Brain microvascular endothelial cell (primary cell): ENCODE results near the gene PACRG.

Experiments
- DNase-seq: peaks from one replicate; pipeline ENCODE4 v3.0.0-alpha.2; 2020
- H3K27ac ChIP-seq: fragments of 250-450 bp; sonication (Bioruptor Pico); 2 replicates; pipeline ENCODE4 v1.5.1; 2020; ENCODE audit warnings: mild to moderate bottlenecking, moderate library complexity
- H3K27me3 ChIP-seq: fragments of 250-450 bp; sonication (Bioruptor Pico); replicated peaks from 2 replicates; pipeline ENCODE4 v1.5.1; 2020; ENCODE audit warnings: mild to moderate bottlenecking
- H3K36me3 ChIP-seq: fragments of 250-450 bp; sonication (Bioruptor Pico); replicated peaks from 2 replicates; pipeline ENCODE4 v1.5.1; 2020; ENCODE audit warnings: mild to moderate bottlenecking
- H3K4me3 ChIP-seq: 2 replicates; pipeline ENCODE4 v1.5.1; 2011; ENCODE audit warnings: low read depth, mild to moderate bottlenecking, control low read depth, low read length, moderate library complexity
- in situ Hi-C: cut with HindIII; loops from 2 replicates; pipeline ENCODE4 v1.10.0; 2017; ENCODE audit warnings: low sequenced_read_pairs, low pct_ligation_motif_present
- TF ChIP-seq, protein P1 (sequence below): IDR thresholded peaks from 2 replicates; pipeline ENCODE4 v1.5.1; 2011; ENCODE audit warnings: low read depth, mild to moderate bottlenecking, moderate library complexity, low read length, control low read depth, inconsistent platforms; ENCODE audit errors: missing control alignments

Gene PACRG

DNA sequence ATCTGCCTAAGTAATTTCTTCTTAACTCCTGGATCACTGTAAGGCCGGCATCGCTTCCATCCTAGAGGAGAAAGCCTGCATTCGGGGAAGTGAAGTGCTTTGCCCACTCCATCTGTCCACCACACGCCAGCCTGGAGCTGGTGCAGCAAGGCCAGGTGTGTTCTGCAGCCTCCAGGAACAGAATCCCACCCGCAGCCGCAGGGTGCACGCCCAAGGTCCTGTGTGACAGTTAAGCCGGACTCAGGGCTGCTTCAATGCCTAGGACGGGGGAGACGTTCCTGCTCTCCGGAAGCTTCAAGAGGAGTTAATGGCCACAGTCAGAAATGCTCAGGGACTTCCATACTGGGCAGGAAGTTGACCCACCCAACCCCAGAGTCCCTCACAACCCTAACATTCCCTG lies 600.6 kb downstream of the PACRG start:
- Histone ChIP-seq H3K27ac (no peak overlapping the region), H3K4me3 (no peak overlapping the region), H3K36me3 (no peaks in the 10 kb centered on the region), H3K27me3 (no peaks in the 10 kb centered on the region)
- TF ChIP-seq, protein P1, sequence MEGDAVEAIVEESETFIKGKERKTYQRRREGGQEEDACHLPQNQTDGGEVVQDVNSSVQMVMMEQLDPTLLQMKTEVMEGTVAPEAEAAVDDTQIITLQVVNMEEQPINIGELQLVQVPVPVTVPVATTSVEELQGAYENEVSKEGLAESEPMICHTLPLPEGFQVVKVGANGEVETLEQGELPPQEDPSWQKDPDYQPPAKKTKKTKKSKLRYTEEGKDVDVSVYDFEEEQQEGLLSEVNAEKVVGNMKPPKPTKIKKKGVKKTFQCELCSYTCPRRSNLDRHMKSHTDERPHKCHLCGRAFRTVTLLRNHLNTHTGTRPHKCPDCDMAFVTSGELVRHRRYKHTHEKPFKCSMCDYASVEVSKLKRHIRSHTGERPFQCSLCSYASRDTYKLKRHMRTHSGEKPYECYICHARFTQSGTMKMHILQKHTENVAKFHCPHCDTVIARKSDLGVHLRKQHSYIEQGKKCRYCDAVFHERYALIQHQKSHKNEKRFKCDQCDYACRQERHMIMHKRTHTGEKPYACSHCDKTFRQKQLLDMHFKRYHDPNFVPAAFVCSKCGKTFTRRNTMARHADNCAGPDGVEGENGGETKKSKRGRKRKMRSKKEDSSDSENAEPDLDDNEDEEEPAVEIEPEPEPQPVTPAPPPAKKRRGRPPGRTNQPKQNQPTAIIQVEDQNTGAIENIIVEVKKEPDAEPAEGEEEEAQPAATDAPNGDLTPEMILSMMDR = no peak
- DNase-seq = no peak
- in situ Hi-C loops = no loop called here

DNA sequence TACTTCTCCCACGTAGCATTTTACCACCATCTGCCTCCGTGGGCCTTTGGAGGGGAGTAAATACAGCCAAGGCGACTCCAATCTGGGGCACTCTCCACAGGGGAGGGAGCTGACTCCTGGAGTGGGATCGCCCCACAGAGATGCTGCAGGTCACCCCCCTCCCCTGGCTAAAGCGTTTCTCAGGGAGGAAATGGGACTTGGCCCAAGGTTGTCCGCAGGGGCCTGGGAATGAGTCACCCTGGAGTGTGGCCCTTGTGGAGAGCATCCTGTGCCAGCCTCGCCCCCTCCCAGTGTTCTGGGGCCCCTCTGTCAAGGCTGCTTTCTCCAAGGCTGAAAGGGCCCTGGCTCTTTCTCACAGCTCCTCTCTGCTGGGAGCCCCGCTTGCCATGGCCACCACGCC lies 602.2 kb downstream of the PACRG start:
- DNase-seq = no peak
- H3K36me3 ChIP-seq = no peaks in the 10 kb centered on the region
- H3K27ac ChIP-seq = no peak overlapping the region
- TF ChIP-seq, protein P1 = no peak
- in situ Hi-C loops = no loop called here
- H3K4me3 ChIP-seq = no peak overlapping the region
- H3K27me3 ChIP-seq = no peaks in the 10 kb centered on the region

DNA sequence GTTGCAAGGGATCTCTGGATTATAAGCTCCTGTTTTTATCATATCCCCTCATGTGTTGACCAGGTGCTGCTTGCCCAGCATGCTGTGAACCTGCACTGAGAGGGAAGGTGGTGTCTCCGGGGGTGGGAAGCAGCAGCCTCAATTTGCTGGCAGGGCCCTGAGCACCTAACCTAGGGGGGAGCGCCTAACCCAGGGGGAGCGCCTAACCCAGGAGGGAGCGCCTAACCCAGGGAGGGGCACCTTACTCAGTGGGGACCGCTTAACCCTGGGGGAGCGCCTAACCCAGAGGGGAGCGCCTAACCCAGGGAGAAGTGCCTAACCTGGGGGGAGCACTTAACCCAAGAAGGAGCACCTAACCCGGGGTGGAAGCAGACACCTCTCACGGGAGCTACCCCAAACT lies 603.5 kb downstream of the PACRG start:
- Histone ChIP-seq H3K4me3 (no peak overlapping the region), H3K27ac (no peak overlapping the region), H3K36me3 (no peaks in the 10 kb centered on the region), H3K27me3 (no peaks in the 10 kb centered on the region)
- TF ChIP-seq, protein P1 = no peak
- DNase-seq = no peak
- in situ Hi-C loops = no loop called here

DNA sequence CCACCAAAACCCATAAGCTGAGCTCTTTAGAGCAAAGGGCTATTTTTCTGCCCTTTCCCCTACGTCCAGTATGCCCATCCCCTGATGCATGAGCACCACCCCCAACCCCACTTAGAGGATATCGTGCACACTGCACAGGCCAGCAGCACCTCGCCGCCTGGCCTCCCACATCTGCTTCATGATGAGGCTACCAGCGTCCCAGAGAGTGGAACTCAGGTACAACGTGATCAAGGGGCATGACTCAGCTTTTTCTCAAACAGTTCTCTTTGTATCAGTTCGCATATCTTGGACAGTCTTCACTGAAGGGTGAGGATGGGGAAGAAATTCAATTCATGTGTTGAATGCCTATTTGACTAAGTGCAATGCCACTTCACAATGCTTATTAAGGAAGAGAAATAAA lies 604.8 kb downstream of the PACRG start:
- Histone ChIP-seq H3K4me3 (no peak overlapping the region), H3K36me3 (no peaks in the 10 kb centered on the region), H3K27me3 (no peaks in the 10 kb centered on the region), H3K27ac (no peak overlapping the region)
- DNase-seq = no peak
- TF ChIP-seq, protein P1 = no peak
- in situ Hi-C loops = no loop called here

DNA sequence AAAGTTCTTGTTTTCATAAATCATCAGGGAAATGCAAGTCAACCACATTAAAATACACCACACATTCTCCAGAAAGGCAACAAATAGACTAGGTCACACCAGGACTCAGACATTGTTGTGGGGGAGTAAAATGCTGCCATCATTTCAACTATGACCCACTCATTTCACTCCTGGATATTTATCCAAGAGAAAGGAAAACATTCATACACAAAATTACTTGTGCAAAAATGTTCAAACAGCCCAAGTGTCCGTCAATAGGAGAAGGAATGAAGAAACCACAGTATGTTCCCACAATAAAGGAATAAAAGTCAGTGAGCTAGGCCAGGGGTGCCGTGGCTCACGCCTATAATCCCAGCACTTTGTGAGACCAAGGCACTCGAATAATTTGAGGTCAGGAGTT lies 605.3 kb downstream of the PACRG start:
- in situ Hi-C loops = no loop called here
- no peak overlapping the region for H3K4me3 ChIP-seq
- no peak for DNase-seq
- H3K27ac ChIP-seq = no peak overlapping the region
- H3K27me3 ChIP-seq = no peaks in the 10 kb centered on the region
- TF ChIP-seq, protein P1 = no peak
- no peaks in the 10 kb centered on the region for H3K36me3 ChIP-seq
